Tibial artery (tissue), 4 donors: ENCODE measurements around the gene APOA4.

Source experiments
- DNase-seq, 2 donors: peaks; one replicate each; pipeline ENCODE4 v3.0.0-alpha.2; 2019
- H3K27ac ChIP-seq, 2 donors: fragments of 200-600 bp; sonication (generic) in 1 of 2; 1 replicate in 1 of 2; 2 replicates in 1 of 2; pipeline ENCODE4 v1.5.1; 2018 to 2019; ENCODE audit warnings: mild to moderate bottlenecking in 1 of 2
- H3K27me3 ChIP-seq, 2 donors: fragments of 200-600 bp; sonication (generic) in 1 of 2; one replicate each; pipeline versions ENCODE4 v1.5.1 to v1.6.0; 2016 to 2019
- H3K36me3 ChIP-seq, 3 donors: fragments of 200-600 bp; sonication (generic) in 2 of 3; one replicate each; pipeline ENCODE4 v1.5.1; 2016 to 2019; ENCODE audit warnings: mild to moderate bottlenecking in 2 of 3
- H3K4me1 ChIP-seq, 4 donors: fragments of 200-600 bp; sonication (generic) in 2 of 4; 1 replicate in 3 of 4; 2 replicates in 1 of 4; pipeline ENCODE4 v1.5.1; 2016 to 2019
- H3K4me3 ChIP-seq, 2 donors: fragments of 200-600 bp; sonication (generic) in 1 of 2; 1 replicate in 1 of 2; 2 replicates in 1 of 2; pipeline ENCODE4 v1.5.1; 2018 to 2019; ENCODE audit warnings: mild to moderate bottlenecking in 2 of 2
- H3K9me3 ChIP-seq, 3 donors: fragments of 200-600 bp; sonication (generic) in 1 of 3; one replicate each; pipeline ENCODE4 v1.5.1; 2016 to 2019
- intact Hi-C: fragments of 100-400 bp; cut with DNase I; formaldehyde crosslinking; loops from one replicate; pipeline ENCODE4 v1.15.0; 2023; ENCODE audit warnings: low total_unique reads
- TF ChIP-seq, protein P1 (sequence below), 2 experiments: fragments of 200-600 bp in 1 of 2; fragments of 450-650 bp in 1 of 2; IDR thresholded peaks; one replicate each; pipeline ENCODE4 v1.5.1; 2017 to 2019; ENCODE audit warnings: antibody characterized with exemption in 2 of 2, mild to moderate bottlenecking in 1 of 2, moderate library complexity in 1 of 2

The APOA4 gene

DNA sequence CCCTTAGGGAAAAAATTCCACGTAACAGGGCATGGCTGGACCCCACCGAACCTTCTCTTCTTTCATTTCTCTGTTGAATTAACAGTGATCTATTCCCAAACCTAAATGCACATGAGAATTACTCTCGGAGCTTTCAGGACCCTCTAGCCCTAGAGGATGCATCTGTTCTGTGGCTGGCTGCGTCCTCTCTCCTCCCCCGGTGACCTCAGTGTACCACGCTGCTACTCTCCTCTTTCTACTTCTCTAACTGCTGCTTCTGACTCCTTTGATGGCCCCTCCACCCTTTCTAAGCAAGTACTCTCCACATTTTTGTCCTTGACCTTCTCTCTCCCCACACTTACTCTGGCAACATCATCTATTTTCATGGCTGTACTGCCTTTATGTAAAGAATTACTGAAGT lies 26.4 kb upstream of the APOA4 start:
- intact Hi-C loops = no loop called here
- TF ChIP-seq, protein P1, sequence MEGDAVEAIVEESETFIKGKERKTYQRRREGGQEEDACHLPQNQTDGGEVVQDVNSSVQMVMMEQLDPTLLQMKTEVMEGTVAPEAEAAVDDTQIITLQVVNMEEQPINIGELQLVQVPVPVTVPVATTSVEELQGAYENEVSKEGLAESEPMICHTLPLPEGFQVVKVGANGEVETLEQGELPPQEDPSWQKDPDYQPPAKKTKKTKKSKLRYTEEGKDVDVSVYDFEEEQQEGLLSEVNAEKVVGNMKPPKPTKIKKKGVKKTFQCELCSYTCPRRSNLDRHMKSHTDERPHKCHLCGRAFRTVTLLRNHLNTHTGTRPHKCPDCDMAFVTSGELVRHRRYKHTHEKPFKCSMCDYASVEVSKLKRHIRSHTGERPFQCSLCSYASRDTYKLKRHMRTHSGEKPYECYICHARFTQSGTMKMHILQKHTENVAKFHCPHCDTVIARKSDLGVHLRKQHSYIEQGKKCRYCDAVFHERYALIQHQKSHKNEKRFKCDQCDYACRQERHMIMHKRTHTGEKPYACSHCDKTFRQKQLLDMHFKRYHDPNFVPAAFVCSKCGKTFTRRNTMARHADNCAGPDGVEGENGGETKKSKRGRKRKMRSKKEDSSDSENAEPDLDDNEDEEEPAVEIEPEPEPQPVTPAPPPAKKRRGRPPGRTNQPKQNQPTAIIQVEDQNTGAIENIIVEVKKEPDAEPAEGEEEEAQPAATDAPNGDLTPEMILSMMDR (IDR thresholded peaks at IDR 0.05) = no peak
- no peak for DNase-seq
- no peaks in the 10 kb centered on the region for H3K27me3 ChIP-seq
- peaks cover 0 to 17% (median 7%) of the 10 kb centered on the region in 4 donors for H3K4me1 ChIP-seq
- H3K27ac ChIP-seq = no peak overlapping the region
- no peak overlapping the region for H3K4me3 ChIP-seq
- H3K9me3 ChIP-seq = no peaks in the 10 kb centered on the region
- H3K36me3 ChIP-seq = peaks cover 51 to 56% (median 51%) of the 10 kb centered on the region in 3 donors

DNA sequence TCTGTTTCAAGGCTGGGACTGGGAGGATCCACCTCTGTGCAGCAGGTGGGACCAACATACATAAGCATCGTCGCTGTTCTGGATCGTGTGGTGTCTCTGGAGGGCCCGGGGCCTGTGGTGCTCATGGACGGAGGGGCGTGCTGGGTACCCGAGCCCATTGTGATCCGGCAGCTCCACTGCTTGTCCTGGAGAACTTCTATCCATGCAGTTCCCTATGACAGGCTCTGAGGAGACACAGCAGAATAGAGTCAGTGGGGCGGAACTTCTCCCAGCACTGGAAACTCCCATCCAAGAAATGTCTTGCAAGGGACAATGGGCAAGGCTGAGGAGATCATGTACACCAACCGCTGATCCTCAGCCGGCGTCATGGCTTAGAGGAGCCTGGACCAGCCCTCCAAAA lies 26.0 kb upstream of the APOA4 start:
- H3K9me3 ChIP-seq = no peaks in the 10 kb centered on the region
- H3K27me3 ChIP-seq = no peaks in the 10 kb centered on the region
- intact Hi-C loops = no loop called here
- H3K4me1 ChIP-seq = peaks cover 0 to 17% (median 6%) of the 10 kb centered on the region in 4 donors
- TF ChIP-seq, protein P1 (IDR thresholded peaks at IDR 0.05) = no peak
- peaks cover 50 to 58% (median 51%) of the 10 kb centered on the region in 3 donors for H3K36me3 ChIP-seq
- no peak overlapping the region for H3K27ac ChIP-seq
- peak in 1 of 2 donors; percentile 57 for DNase-seq
- H3K4me3 ChIP-seq = no peak overlapping the region

DNA sequence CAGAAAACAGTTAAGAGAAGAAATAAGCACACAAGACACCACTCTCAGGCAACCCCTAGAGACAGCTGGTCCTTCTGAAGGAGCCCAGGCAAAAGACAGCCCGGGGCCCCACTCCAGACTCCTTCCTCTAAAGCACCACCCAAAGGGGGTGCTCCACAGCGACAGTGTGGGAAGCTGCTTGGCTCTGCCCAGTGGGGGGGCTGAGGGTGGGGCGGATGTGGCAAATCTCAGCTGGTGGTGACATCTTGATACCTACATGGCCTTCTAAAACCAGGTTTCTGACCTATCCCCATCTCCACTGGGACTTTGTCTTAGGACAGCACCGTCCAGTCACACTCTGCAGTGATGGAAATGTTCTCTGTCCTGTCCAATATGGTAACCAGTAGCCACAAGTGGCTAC lies 24.5 kb upstream of the APOA4 start:
- intact Hi-C loops = no loop called here
- H3K27ac ChIP-seq = no peak overlapping the region
- H3K36me3 ChIP-seq = peaks cover 55 to 72% (median 58%) of the 10 kb centered on the region in 3 donors
- TF ChIP-seq, protein P1 (IDR thresholded peaks at IDR 0.05) = no peak
- H3K4me3 ChIP-seq = no peak overlapping the region
- H3K4me1 ChIP-seq = peaks cover 0 to 15% (median 4%) of the 10 kb centered on the region in 4 donors
- H3K9me3 ChIP-seq = no peaks in the 10 kb centered on the region
- no peaks in the 10 kb centered on the region for H3K27me3 ChIP-seq
- DNase-seq = peak in 1 of 2 donors; percentile 45

DNA sequence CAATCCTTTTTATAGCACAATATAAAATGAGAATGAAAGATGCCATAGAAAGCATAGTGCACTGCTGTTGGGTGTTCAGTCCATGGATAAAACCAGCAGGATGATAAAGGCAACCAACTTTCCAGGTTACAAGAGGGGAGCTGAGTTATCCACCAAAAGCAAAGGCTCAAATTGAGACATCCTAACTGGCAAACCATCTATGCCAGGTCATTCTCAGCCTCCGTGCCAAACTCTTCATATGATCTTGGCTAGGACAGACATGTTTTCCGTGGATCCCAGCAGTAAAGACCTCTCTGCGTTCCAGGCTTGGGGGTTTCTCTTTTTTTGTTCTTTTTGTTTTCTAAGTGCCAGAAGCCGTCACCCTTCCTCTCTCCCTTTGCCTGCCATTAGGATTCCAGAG lies 21.6 kb upstream of the APOA4 start:
- Histone ChIP-seq H3K4me1 (no peaks in the 10 kb centered on the region), H3K36me3 (peaks cover 55 to 68% (median 58%) of the 10 kb centered on the region in 3 donors), H3K4me3 (no peak overlapping the region), H3K27me3 (no peaks in the 10 kb centered on the region), H3K9me3 (no peaks in the 10 kb centered on the region), H3K27ac (no peak overlapping the region)
- DNase-seq = no peak
- TF ChIP-seq, protein P1 (IDR thresholded peaks at IDR 0.05) = no peak
- intact Hi-C loops = no loop called here

DNA sequence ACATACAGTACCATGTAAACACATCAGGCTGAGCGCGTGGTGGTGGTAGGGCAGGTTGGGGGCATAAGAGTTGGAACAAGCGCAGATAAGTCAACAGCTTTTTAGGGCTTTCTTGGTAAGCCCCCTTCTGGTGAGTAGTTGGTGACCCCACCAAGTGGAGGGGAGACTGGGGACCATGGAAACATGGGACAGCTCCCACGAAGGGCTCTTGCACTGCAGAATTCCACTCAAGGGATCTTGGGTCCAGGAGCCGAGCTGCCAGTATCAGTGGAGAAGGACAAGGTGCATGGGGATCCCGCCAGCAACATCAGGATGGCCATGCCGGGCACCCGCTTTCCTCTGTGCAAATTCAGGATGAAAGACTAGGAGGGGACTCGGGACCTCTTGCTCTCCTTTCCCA lies 20.6 kb upstream of the APOA4 start:
- Histone ChIP-seq H3K27me3 (no peaks in the 10 kb centered on the region), H3K27ac (no peak overlapping the region), H3K9me3 (no peaks in the 10 kb centered on the region), H3K36me3 (peaks cover 48 to 58% (median 50%) of the 10 kb centered on the region in 3 donors), H3K4me3 (no peak overlapping the region), H3K4me1 (no peaks in the 10 kb centered on the region)
- TF ChIP-seq, protein P1 (IDR thresholded peaks at IDR 0.05) = no peak
- intact Hi-C loops = no loop called here
- DNase-seq = peak in 1 of 2 donors; percentile 51

DNA sequence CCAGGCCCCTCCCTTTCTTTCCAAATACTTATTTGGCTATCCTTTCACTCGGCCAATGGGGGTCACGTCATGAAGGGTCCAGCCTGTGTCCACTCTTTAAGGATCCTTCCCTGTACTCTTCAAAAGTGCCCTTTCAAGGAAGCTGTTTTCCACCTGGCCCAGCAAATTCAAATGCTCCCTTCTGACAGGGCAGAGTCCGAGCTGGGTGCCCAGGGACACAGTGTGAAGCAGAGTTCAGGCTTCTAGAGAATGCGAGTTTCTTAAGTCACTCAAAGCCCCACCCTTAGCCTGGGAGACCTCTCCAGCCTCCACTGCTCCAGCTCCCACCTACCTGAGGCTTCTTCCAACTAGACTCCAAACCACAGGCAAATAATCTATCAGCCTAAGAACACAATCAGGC lies 19.8 kb upstream of the APOA4 start:
- Histone ChIP-seq H3K9me3 (no peaks in the 10 kb centered on the region), H3K4me3 (no peak overlapping the region), H3K4me1 (no peaks in the 10 kb centered on the region), H3K27ac (no peak overlapping the region), H3K27me3 (no peaks in the 10 kb centered on the region), H3K36me3 (peaks cover 41 to 50% (median 44%) of the 10 kb centered on the region in 3 donors)
- DNase-seq = peak in 1 of 2 donors; percentile 42
- intact Hi-C loops = no loop called here
- TF ChIP-seq, protein P1 (IDR thresholded peaks at IDR 0.05) = no peak
